ENCODE data around the gene DGKG. TPM values are rescaled to one million over a fixed set of nuclear protein-coding genes. Genes with fewer than 3 reads are reported as not detected.

Gene DGKG
- total and polyA plus RNA-seq, 10 of the 15 experiments (the other 5 are each of a cell fraction or from before 2014, with no cell fraction given) = 0.39 to 6.2 (median 4.7) TPM

DNA sequence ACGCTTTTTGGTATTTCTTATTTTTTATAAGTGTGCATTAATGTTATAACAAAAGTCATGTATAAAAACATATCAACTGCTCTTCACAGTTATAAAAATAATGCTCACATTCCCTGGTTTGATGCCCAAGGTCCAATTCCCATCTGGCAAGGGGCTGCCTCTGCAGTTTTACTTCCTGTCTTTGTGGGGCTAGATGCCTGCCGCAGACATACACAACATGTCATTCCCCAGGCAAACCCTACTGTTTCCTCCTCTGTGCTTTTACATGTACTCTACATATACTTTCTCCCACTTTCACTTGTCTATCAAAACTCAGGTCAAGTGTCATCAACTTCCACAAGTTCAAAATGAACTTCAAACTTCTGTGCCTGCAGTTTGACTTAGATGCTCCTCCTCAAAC is 192.7 kb downstream of the DGKG start:
- RAD21 ChIA-PET (ENCODE audit: unreplicated experiment) = interaction anchor here (0.7 kb wide), 1 partner anchor 72 kb away, joined by 3 read pairs; no protein-coding TSS in a partner anchor
- Histone ChIP-seq H4K20me1 (ENCODE audit: control insufficient read depth, insufficient read depth) (no peaks in the 10 kb centered on the region), H3K9me3 (replicated peaks; ENCODE audit: control insufficient read depth, insufficient read depth, low read length) (no peaks in the 10 kb centered on the region), H2AFZ (ENCODE audit: control insufficient read depth, low read depth, low read length) (no peak overlapping the region), H3K4me1 (ENCODE audit: control insufficient read depth, insufficient read depth, low read length) (no peaks in the 10 kb centered on the region), H3K9ac (ENCODE audit: control insufficient read depth, insufficient read depth, low read length) (no peak overlapping the region), H3K27ac (ENCODE audit: control insufficient read depth, insufficient read depth) (no peak overlapping the region), H3K27me3 (replicated peaks in 1 of 2; ENCODE audit: control insufficient read depth in 2 of 2, insufficient read depth in 2 of 2, low read length in 1 of 2) (no peaks in the 10 kb centered on the region), H3K4me3 (no peak overlapping the region), H3K36me3 (ENCODE audit: control insufficient read depth in 2 of 2, insufficient read depth in 2 of 2, low read length in 1 of 2) (no peaks in the 10 kb centered on the region), H3K79me2 (ENCODE audit: control insufficient read depth, insufficient read depth, low read length) (no peaks in the 10 kb centered on the region), H3K4me2 (ENCODE audit: control insufficient read depth, insufficient read depth) (no peak overlapping the region)
- FAIRE-seq = no peak
- POLR2A ChIA-PET = no interaction called here
- 98% methylated on average over 2 of the region's 2 CpGs for WGBS (ENCODE audit: insufficient coverage, insufficient replicate concordance, low lambda C conversion rate, missing lambda C conversion rate)
- no peak for DNase-seq (ENCODE audit: low read depth, low spot score)
- intact Hi-C loops (cut with micrococcal nuclease; ENCODE audit: unreplicated experiment) (no loop called here), in situ Hi-C loops (cut with MboI) (no loop called here)
- SMC1A ChIA-PET (ENCODE audit: uncharacterized antibody, unreplicated experiment) = interaction anchor here (1.1 kb wide), 1 partner anchor 16 kb away, joined by 4 read pairs; no protein-coding TSS in a partner anchor
- no peak for ATAC-seq
- CTCF ChIA-PET = no interaction called here
- no TSS peak for BruUV-seq (replicated peaks)
- no peak for TF ChIP-seq JUND (IDR thresholded peaks at IDR 0.05; ENCODE audit: low read depth, low read length)
- TF ChIP-seq NR2C1 (IDR thresholded peaks at IDR 0.05) = no peak
- TF ChIP-seq, protein P1, sequence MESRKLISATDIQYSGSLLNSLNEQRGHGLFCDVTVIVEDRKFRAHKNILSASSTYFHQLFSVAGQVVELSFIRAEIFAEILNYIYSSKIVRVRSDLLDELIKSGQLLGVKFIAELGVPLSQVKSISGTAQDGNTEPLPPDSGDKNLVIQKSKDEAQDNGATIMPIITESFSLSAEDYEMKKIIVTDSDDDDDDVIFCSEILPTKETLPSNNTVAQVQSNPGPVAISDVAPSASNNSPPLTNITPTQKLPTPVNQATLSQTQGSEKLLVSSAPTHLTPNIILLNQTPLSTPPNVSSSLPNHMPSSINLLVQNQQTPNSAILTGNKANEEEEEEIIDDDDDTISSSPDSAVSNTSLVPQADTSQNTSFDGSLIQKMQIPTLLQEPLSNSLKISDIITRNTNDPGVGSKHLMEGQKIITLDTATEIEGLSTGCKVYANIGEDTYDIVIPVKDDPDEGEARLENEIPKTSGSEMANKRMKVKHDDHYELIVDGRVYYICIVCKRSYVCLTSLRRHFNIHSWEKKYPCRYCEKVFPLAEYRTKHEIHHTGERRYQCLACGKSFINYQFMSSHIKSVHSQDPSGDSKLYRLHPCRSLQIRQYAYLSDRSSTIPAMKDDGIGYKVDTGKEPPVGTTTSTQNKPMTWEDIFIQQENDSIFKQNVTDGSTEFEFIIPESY (IDR thresholded peaks at IDR 0.05) = no peak
- TF ChIP-seq KAT2A (conservative IDR thresholded peaks at IDR 0.05; ENCODE audit: control insufficient read depth, low read depth, low read length) = no peak
- TF ChIP-seq, protein P2, sequence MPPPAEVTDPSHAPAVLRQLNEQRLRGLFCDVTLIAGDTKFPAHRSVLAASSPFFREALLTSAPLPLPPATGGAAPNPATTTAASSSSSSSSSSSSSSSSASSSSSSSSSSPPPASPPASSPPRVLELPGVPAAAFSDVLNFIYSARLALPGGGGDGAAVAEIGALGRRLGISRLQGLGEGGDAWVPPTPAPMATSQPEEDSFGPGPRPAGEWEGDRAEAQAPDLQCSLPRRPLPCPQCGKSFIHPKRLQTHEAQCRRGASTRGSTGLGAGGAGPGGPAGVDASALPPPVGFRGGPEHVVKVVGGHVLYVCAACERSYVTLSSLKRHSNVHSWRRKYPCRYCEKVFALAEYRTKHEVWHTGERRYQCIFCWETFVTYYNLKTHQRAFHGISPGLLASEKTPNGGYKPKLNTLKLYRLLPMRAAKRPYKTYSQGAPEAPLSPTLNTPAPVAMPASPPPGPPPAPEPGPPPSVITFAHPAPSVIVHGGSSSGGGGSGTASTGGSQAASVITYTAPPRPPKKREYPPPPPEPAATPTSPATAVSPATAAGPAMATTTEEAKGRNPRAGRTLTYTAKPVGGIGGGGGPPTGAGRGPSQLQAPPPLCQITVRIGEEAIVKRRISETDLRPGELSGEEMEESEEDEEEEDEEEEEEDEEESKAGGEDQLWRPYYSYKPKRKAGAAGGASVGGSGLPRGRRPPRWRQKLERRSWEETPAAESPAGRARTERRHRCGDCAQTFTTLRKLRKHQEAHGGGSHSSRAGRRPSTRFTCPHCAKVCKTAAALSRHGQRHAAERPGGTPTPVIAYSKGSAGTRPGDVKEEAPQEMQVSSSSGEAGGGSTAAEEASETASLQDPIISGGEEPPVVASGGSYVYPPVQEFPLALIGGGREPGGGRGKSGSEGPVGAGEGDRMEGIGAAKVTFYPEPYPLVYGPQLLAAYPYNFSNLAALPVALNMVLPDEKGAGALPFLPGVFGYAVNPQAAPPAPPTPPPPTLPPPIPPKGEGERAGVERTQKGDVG (CRISPR knock-in tag; IDR thresholded peaks at IDR 0.05) = no peak
- no peak for TF ChIP-seq SUZ12 (IDR thresholded peaks at IDR 0.05; ENCODE audit: unreplicated experiment)
- TF ChIP-seq BMI1 (IDR thresholded peaks at IDR 0.05; ENCODE audit: borderline replicate concordance) = no peak
- no peak for TF ChIP-seq PML (IDR thresholded peaks at IDR 0.05; ENCODE audit: low read length)
- TF ChIP-seq, protein P3, sequence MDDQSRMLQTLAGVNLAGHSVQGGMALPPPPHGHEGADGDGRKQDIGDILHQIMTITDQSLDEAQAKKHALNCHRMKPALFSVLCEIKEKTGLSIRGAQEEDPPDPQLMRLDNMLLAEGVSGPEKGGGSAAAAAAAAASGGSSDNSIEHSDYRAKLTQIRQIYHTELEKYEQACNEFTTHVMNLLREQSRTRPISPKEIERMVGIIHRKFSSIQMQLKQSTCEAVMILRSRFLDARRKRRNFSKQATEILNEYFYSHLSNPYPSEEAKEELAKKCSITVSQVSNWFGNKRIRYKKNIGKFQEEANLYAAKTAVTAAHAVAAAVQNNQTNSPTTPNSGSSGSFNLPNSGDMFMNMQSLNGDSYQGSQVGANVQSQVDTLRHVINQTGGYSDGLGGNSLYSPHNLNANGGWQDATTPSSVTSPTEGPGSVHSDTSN (IDR thresholded peaks at IDR 0.05; ENCODE audit: insufficient replicate concordance, low read depth, low read length) = no peak
- TF ChIP-seq PAX5 (IDR thresholded peaks at IDR 0.05; ENCODE audit: borderline replicate concordance, low read depth, low read length) = no peak
- no peak for TF ChIP-seq GATAD2B (conservative IDR thresholded peaks at IDR 0.05; ENCODE audit: low read depth)
- TF ChIP-seq ASH2L (IDR thresholded peaks at IDR 0.05; ENCODE audit: borderline replicate concordance, low read depth) = no peak
